ENCODE data around the gene S100A16.
"Not testable (repeated sequence)": the region's sequence is repeated elsewhere in the genome, so short reads cannot be mapped to it uniquely, and the experiment has no call there.

Gene S100A16

GRCh38 chr1:153571706-153572105 is 41.2 kb downstream of the S100A16 start:
- Mint-ChIP-seq H3K4me1 (ENCODE audit: low read depth) (peaks cover 35% of the 10 kb centered on the region), H3K36me3 (no peaks in the 10 kb centered on the region), H3K4me3 (no peak overlapping the region), H3K27ac (no peak overlapping the region), H3K9me3 (ENCODE audit: low read depth) (no peaks in the 10 kb centered on the region), H3K27me3 (no peaks in the 10 kb centered on the region)

DNA sequence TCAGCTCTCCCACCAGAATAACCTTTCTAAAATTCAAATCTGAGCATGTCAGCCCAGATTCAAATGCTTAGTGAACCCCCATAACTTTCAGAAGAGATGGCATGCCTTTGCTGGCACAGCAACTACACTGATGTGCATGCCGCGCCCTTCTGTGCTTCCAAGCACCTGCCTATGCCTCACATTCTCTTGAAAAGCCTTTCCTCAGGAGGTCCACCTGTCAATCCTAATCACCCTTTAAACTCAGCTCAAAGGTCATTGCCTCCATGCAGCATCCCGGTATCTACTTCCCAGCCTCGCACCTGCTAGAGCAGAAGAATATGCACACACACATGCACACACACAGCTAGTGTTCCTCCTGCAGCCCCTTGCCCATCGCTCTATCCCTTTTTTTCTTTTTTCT is 42.1 kb downstream of the S100A16 start:
- Mint-ChIP-seq H3K36me3 (no peaks in the 10 kb centered on the region), H3K4me1 (ENCODE audit: low read depth) (peaks cover 42% of the 10 kb centered on the region), H3K4me3 (no peak overlapping the region), H3K27me3 (no peaks in the 10 kb centered on the region), H3K27ac (peak overlapping the region; percentile 46), H3K9me3 (ENCODE audit: low read depth) (no peaks in the 10 kb centered on the region)

- H3K4me1 Mint-ChIP-seq (ENCODE audit: low read depth) = peaks cover 47% of the 10 kb centered on the region
- H3K27ac Mint-ChIP-seq = no peak overlapping the region
- no peaks in the 10 kb centered on the region for H3K27me3 Mint-ChIP-seq
- no peaks in the 10 kb centered on the region for H3K36me3 Mint-ChIP-seq
- H3K4me3 Mint-ChIP-seq = no peak overlapping the region
- no peaks in the 10 kb centered on the region for H3K9me3 Mint-ChIP-seq (ENCODE audit: low read depth)
Observed at GRCh38 chr1:153569465-153569864, 43.5 kb downstream of the S100A16 start.

DNA sequence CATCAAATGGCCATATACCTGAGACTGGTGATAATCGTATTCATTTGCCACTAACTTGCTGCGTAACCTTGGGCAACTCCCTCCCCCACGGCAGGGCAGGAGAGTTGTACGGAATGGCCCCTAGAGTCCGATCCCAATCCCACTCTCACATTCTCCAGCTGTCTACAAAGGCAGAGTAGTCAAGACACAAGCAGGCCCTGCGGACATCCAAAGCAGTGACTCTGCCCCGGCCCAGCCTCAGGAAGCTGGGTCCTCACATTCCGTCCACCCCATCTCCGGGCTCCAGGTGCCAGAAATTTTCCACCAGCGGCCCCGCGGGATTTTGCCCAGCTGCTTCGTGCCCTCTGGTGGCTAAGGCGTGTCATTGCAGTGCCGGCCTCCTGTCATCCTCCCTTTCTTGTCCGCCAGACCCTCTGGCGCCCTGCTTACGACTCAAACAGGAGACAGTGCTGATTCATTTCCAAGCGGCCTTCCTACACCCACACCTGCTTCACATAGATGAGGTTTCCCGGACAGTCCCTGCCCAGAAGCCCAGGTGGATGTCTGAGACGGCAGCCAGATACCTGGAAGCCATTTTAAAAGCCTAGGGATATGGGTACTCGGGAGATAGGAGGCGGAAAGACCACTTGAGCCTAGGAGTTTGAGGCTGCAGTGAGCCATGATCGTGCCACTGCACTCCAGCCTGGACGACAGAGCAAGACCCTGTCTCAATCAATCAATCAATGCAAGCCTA is 44.4 kb downstream of the S100A16 start:
- Mint-ChIP-seq H3K9me3 (ENCODE audit: low read depth) (no peaks in the 10 kb centered on the region), H3K36me3 (no peaks in the 10 kb centered on the region), H3K27ac (peak overlapping the region; percentile 78), H3K4me3 (peak overlapping the region; percentile 50), H3K27me3 (no peaks in the 10 kb centered on the region), H3K4me1 (ENCODE audit: low read depth) (peaks cover 47% of the 10 kb centered on the region)

- Mint-ChIP-seq H3K4me1 (ENCODE audit: low read depth) (peaks cover 41% of the 10 kb centered on the region), H3K27ac (peak overlapping the region; percentile 78), H3K27me3 (no peaks in the 10 kb centered on the region), H3K36me3 (no peaks in the 10 kb centered on the region), H3K4me3 (peak overlapping the region; percentile 62), H3K9me3 (ENCODE audit: low read depth) (no peaks in the 10 kb centered on the region)
Observed at GRCh38 chr1:153567621-153568366, 45.1 kb downstream of the S100A16 start.

DNA sequence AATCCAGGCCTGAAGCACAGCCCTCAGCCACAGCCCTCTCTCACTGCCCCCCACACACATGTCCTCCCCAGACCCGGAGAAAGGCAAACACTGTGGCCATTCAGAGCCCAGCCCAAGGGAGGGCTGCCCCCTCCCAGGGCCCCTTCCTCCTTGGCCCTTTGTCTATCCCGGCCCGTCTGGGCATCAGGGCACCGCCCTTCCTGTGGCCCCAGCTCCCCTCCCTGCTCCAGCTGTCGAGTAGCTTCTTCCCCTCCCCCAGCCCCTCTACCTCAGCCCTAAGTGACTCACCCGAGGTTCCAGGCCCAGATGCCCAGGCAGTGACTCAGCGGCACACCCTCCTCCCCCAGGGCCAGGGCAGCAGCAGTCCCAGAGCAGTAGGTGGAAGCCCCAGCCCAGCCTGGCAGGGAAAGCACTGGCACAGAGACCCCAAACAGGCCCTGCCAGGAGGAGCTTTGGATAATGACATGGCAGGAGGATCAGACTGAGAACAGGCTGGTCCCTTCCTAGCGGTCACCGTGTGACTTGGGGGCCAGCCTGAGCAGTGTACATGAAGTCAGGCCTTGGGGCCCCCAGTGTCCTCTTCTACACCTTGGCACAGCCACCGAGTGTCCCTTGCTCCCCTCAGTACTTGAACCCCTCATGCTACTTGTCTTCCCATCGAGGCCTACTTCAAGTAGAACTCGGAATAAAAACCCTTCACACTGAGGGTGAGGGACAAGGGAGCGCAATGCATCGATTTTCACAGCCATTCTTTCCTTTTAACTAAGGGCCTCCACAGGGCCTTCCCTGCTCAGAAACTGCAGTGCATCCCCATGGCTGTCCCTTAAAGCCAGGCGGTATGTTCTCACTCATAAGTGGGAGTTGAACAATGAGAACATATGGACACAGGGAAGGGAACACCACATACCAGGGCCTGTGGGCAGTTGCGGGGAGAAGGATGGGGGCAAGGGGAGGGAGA is 46.2 kb downstream of the S100A16 start:
- peak overlapping the region; percentile 69 for H3K4me3 Mint-ChIP-seq
- H3K4me1 Mint-ChIP-seq (ENCODE audit: low read depth) = peaks cover 32% of the 10 kb centered on the region
- no peaks in the 10 kb centered on the region for H3K36me3 Mint-ChIP-seq
- peak overlapping the region; percentile 86 for H3K27ac Mint-ChIP-seq
- no peaks in the 10 kb centered on the region for H3K9me3 Mint-ChIP-seq (ENCODE audit: low read depth)
- no peaks in the 10 kb centered on the region for H3K27me3 Mint-ChIP-seq

DNA sequence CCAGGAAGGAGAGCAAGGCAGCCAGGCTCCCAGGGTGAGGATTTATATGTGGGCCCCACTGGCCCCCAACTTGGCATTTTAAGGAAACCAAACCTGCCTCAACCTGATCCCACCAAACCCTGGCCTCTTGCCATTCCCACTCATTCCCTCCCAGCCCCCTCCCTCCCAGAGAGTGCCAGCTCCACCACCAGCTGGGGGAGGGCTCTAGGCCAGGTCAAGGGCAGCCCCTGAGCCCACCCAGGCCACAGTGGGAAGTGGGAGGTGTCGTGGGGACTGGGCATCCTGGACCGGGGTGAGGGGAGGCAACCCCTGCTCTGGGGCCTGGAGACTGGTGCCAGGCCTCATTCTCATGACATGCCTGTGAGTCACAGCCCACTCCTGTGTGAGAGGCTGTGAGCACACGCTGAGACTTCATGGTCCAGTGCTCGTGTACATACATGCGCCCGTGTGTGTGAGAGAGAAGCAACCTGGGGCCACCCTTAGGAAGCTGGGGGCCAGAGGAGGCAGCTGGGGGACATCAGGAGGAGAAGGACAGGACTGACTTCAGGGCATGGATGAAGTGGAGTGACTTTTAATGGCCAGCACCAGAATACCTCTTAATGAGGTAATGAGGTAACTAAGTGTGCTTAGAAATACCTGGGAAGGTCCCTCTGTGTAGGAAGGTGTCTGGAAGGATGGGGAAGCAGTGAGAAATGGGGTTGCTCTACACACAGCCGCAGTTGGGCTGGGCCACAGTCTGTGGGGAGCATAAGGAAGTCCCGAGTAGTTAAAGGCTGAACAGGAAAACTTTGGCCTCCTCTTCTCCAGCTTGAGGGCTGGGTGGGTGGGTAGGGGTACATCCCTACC is 47.2 kb downstream of the S100A16 start, which contains the start of gene S100A2:
Gene S100A2, minus strand, starts transcription at position 316 of the 846 bp plus-strand sequence. CDS start 1,967 bp downstream, outside the sequence.
- H3K27me3 Mint-ChIP-seq = no peaks in the 10 kb centered on the region

DNA sequence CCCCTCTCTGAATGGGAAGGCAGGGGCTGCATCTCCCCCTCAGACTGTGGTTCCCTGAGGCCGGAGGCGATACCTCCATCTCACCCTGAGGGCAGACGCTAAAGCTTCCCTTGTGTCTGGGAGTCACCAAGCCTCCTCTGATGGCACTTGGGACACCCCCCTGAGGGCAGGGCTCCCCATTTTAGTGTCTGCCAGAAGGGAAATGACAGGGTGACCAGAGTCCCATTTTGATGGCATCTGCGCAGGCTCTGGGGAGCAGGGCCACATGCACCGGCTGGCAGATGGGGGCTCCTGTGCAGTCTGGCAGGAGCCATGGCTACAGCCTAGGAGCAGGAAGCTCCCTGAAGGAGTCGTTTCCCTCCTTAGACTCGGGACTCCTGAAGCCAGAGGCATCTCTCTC is 48.9 kb downstream of the S100A16 start:
- Mint-ChIP-seq H3K4me1 (ENCODE audit: low read depth) (peaks cover 30% of the 10 kb centered on the region), H3K4me3 (no peak overlapping the region), H3K36me3 (no peaks in the 10 kb centered on the region), H3K9me3 (ENCODE audit: low read depth) (no peaks in the 10 kb centered on the region), H3K27ac (no peak overlapping the region), H3K27me3 (no peaks in the 10 kb centered on the region)

More for the DNA sequence above, 47.2 kb downstream of the S100A16 start, which contains the start of gene S100A2:
- peak within 1 kb of the TSS; percentile 99 for H3K27ac Mint-ChIP-seq
- no peaks in the 10 kb centered on the region for H3K36me3 Mint-ChIP-seq
- peaks cover 30% of the 10 kb centered on the region for H3K4me1 Mint-ChIP-seq (ENCODE audit: low read depth)
- H3K4me3 Mint-ChIP-seq = peak within 1 kb of the TSS; percentile 78
- no peaks in the 10 kb centered on the region for H3K9me3 Mint-ChIP-seq (ENCODE audit: low read depth)

DNA sequence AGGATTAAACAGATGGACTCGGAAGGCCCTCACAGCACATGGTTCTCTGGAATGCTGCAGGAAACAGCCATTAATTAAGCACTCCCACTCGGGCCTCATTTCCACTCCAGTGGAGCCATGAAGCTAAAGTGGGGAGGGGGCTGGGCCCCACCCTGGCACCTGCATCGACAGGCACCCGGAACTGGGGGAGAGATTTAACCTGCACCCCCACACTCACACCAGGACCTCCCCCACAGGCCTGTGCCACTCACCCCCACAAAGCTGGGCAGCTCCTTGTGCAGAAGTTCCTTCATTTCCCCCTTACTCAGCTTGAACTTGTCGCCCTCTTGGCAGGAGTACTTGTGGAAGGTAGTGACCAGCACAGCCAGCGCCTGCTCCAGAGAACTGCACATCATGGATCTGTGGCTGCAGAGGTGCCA is 49.4 kb downstream of the S100A16 start:
- no peaks in the 10 kb centered on the region for H3K27me3 Mint-ChIP-seq
- peaks cover 26% of the 10 kb centered on the region for H3K4me1 Mint-ChIP-seq (ENCODE audit: low read depth)
- no peaks in the 10 kb centered on the region for H3K9me3 Mint-ChIP-seq (ENCODE audit: low read depth)
- no peak overlapping the region for H3K27ac Mint-ChIP-seq
- H3K4me3 Mint-ChIP-seq = no peak overlapping the region
- H3K36me3 Mint-ChIP-seq = no peaks in the 10 kb centered on the region

- H3K27ac Mint-ChIP-seq = not testable (repeated sequence)
Observed at GRCh38 chr1:153562021-153562420, 50.9 kb downstream of the S100A16 start.

DNA sequence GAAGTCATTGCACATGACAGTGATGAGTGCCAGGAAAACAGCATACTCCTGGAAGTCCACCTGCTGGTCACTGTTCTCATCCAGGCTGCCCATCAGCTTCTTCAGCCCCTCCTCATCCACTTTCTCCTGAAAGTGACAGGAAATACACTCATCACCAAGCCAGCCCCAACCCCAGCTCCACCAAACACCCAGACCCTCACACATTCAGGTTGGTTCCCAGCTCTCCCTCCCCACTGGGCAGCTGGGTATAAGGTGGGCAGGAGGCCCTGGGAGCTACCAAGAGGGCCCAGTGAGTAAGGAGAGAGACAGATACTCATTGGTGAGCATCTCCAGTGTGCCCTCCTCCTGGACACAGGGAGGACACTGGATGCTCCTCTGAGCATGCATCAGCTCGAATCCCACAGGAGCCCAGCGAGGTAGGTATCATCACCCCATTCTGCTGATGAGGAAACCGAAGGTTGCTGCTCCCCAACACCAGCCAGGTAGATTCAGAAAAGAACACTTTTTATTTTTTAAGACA is 51.4 kb downstream of the S100A16 start:
- Mint-ChIP-seq H3K4me3 (no peak overlapping the region), H3K27ac (no peak overlapping the region), H3K36me3 (no peaks in the 10 kb centered on the region), H3K27me3 (no peaks in the 10 kb centered on the region), H3K9me3 (ENCODE audit: low read depth) (no peaks in the 10 kb centered on the region), H3K4me1 (ENCODE audit: low read depth) (peaks cover 10% of the 10 kb centered on the region)

More at GRCh38 chr1:153562021-153562420, 50.9 kb downstream of the S100A16 start:
- H3K9me3 Mint-ChIP-seq (ENCODE audit: low read depth); H3K4me3 Mint-ChIP-seq; H3K27me3 Mint-ChIP-seq; H3K36me3 Mint-ChIP-seq: not testable (repeated sequence)
- peaks cover 15% of the 10 kb centered on the region for H3K4me1 Mint-ChIP-seq (ENCODE audit: low read depth)

DNA sequence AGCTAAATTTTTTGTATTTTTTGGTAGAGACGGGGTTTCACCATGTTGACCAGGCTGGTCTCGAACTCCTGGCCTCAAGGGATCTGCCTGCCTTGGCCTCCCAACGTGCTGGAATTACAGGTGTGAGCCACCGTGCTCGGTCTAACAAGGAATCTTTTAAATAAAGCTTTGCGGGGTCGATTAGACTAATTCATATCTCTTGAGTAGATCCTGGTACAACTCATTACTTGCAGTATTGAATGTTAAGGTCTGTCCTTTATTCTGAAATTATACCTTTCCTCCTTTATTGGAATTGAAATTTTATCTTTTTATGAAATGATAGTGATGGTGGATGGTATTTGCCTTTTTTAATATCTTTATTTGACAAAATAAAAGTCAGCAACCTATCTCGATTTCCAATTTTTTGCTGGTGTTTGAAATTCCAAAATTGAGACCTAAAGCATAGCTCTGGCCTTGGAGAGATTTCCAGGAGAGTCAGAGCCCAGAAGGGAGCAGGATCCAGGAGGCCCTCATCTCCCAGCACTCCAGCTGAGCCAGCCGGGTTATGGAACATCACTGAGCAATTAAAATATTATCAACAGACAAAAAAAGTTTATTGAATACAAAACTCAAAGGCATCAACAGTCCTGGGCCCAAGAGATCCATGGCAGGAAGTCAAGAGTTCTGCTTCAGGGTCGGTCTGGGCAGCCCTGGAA is 52.0 kb downstream of the S100A16 start:
- no peaks in the 10 kb centered on the region for H3K27me3 Mint-ChIP-seq
- H3K4me3 Mint-ChIP-seq = no peak overlapping the region
- H3K27ac Mint-ChIP-seq = no peak overlapping the region
- peaks cover 5% of the 10 kb centered on the region for H3K4me1 Mint-ChIP-seq (ENCODE audit: low read depth)
- H3K36me3 Mint-ChIP-seq = no peaks in the 10 kb centered on the region
- H3K9me3 Mint-ChIP-seq (ENCODE audit: low read depth) = no peaks in the 10 kb centered on the region

DNA sequence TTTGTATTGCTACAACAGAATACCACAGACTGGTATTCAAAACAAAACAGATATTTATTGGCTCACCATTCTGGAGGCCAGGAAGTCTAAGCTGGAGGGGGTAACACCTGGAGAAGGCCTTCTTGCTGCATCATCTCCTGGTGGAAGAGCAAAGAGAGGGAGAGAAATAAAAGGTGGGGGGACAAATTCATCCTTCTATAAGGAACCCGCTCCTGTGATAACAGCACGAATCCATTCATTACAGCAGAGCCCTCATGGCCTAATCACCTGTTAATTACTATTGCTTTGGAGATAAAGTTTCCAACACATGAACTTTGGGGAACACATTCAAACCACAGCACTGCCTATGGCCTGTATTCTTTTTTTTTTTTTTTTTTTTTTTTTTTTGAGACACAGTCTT is 52.7 kb downstream of the S100A16 start:
- peaks cover under 1% of the 10 kb centered on the region for H3K4me1 Mint-ChIP-seq (ENCODE audit: low read depth)
- H3K27me3 Mint-ChIP-seq = no peaks in the 10 kb centered on the region
- no peaks in the 10 kb centered on the region for H3K9me3 Mint-ChIP-seq (ENCODE audit: low read depth)
- no peak overlapping the region for H3K27ac Mint-ChIP-seq
- no peak overlapping the region for H3K4me3 Mint-ChIP-seq
- no peaks in the 10 kb centered on the region for H3K36me3 Mint-ChIP-seq

Data from activated naive CD8-positive, alpha-beta T cell (primary cell).